ACC112 (cell line): ENCODE data around the gene PPFIBP1.
A peak's percentile ranks its signal among the peaks of the same experiment; 100 is the strongest.

Experiments used
- H2AFZ ChIP-seq: fragments of 200-600 bp; sonication (generic); one replicate; pipeline ENCODE4 v1.6.0; 2017; ENCODE audit warnings: antibody characterized with exemption, low read length; ENCODE audit not compliant: unreplicated experiment
- H3K27ac ChIP-seq: fragments of 200-600 bp; sonication (generic); 2 replicates; pipeline ENCODE4 v1.5.1; 2014; ENCODE audit warnings: low read depth, mild to moderate bottlenecking, antibody characterized with exemption, low read length, moderate library complexity
- H3K27me3 ChIP-seq: fragments of 200-600 bp; sonication (generic); 2 replicates; pipeline ENCODE4 v1.6.1; 2014; ENCODE audit warnings: mild to moderate bottlenecking, antibody characterized with exemption, low read length, moderate library complexity, mixed read lengths; ENCODE audit not compliant: insufficient read depth
- H3K36me3 ChIP-seq: fragments of 200-600 bp; sonication (generic); 2 replicates; pipeline ENCODE4 v1.6.1; 2016; ENCODE audit warnings: mild to moderate bottlenecking, antibody characterized with exemption, low read length, moderate library complexity, mixed read lengths; ENCODE audit not compliant: insufficient read depth
- H3K4me1 ChIP-seq: fragments of 200-600 bp; sonication (generic); one replicate; pipeline ENCODE4 v1.6.1; 2016; ENCODE audit warnings: low read length, mixed read lengths; ENCODE audit not compliant: insufficient read depth, unreplicated experiment, control insufficient read depth
- H3K4me3 ChIP-seq: fragments of 200-600 bp; sonication (generic); 2 replicates; pipeline ENCODE4 v1.5.1; 2014; ENCODE audit warnings: mild to moderate bottlenecking, low read depth, low read length
- H3K79me2 ChIP-seq: fragments of 200-600 bp; sonication (generic); one replicate; pipeline ENCODE4 v1.6.0; 2016; ENCODE audit warnings: low read length; ENCODE audit not compliant: control insufficient read depth, unreplicated experiment, insufficient read depth

PPFIBP1 gene

DNA sequence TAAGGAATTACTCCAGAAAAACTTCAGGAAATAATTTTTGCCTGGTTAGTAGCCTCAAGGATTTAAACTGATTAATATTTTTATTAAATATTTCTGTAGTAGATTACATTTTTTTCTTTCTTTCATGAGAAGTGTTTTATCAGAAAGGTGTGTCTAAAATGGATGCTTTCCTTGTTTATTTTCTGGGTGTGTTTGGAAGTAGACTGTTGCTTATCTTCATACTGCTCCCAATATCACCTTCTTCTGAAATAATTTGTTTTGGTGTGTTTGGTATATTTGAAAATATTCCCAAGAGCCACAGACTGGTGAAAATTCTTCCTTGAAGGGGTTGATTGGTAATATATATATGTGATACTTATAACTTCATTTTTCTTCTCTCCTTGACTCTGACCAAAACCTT is 162.1 kb downstream of the PPFIBP1 start:
- peaks cover 47% of the 10 kb centered on the region for H3K36me3 ChIP-seq

DNA sequence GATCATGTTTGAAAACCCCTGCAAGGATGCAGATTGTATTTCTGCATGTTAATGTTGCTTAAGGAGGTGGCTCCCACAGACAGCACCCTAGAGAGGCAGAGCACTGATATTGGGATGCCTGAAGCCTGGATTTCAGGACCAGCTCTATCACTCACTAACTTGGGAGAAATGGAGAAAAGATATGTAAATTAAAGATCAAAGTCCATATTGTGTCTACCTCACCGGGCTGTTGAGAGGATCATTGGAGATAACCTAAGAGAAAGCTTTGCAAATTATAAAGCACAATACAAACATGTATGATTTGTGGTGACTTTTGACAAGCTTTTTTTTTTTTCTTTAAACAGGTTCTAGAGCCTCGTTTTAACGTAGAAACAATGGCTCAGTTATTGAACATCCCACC is 164.7 kb downstream of the PPFIBP1 start:
- Histone ChIP-seq H3K27me3 (no peaks in the 10 kb centered on the region), H3K4me1 (no peaks in the 10 kb centered on the region), H3K4me3 (no peak overlapping the region), H3K79me2 (no peaks in the 10 kb centered on the region), H3K27ac (no peak overlapping the region), H3K36me3 (peaks cover 44% of the 10 kb centered on the region), H2AFZ (no peak overlapping the region)

More for the DNA sequence above, 162.1 kb downstream of the PPFIBP1 start:
- Histone ChIP-seq H3K4me1 (no peaks in the 10 kb centered on the region), H3K4me3 (no peak overlapping the region), H2AFZ (no peak overlapping the region), H3K27me3 (no peaks in the 10 kb centered on the region), H3K79me2 (no peaks in the 10 kb centered on the region), H3K27ac (no peak overlapping the region)

DNA sequence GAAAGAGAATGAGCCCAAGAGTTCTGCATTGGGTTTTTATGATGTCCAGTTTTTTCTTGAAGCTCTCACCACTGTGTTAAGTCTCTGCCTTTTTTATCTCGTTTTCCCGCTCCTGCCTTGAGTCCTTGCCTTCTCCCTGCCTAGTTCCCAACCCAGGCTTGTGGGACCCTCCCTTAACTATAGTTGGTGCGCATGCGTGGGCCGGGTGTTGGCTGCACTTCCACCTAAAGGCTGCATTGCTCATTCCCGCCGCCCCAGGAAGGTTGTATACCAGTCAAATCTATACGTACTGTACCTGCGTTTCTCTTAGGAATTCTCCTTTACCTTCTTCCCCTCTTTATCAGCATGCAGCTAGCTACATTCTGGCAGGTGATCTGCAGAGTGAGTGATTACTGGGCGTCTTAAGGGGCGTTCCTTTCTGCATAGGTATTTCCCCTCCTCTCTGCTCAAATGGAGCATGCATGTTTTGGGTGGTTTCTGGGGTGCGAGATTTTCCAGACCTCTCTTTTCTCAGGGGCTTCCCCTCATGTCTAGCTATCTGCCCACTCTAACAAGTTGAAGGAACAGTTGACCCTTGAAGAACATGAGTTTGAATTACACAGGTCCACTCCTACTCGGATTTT is 165.7 kb downstream of the PPFIBP1 start:
- no peak overlapping the region for H3K4me3 ChIP-seq
- H2AFZ ChIP-seq = no peak overlapping the region
- H3K36me3 ChIP-seq = peaks cover 45% of the 10 kb centered on the region
- no peaks in the 10 kb centered on the region for H3K27me3 ChIP-seq
- H3K4me1 ChIP-seq = no peaks in the 10 kb centered on the region
- H3K79me2 ChIP-seq = no peaks in the 10 kb centered on the region
- no peak overlapping the region for H3K27ac ChIP-seq

GRCh38 chr12:27693403-27693802 is 169.4 kb downstream of the PPFIBP1 start:
- Histone ChIP-seq H3K4me1 (no peaks in the 10 kb centered on the region), H3K36me3 (peaks cover 46% of the 10 kb centered on the region), H3K4me3 (no peak overlapping the region), H3K27ac (no peak overlapping the region), H3K79me2 (no peaks in the 10 kb centered on the region), H2AFZ (no peak overlapping the region), H3K27me3 (no peaks in the 10 kb centered on the region)

DNA sequence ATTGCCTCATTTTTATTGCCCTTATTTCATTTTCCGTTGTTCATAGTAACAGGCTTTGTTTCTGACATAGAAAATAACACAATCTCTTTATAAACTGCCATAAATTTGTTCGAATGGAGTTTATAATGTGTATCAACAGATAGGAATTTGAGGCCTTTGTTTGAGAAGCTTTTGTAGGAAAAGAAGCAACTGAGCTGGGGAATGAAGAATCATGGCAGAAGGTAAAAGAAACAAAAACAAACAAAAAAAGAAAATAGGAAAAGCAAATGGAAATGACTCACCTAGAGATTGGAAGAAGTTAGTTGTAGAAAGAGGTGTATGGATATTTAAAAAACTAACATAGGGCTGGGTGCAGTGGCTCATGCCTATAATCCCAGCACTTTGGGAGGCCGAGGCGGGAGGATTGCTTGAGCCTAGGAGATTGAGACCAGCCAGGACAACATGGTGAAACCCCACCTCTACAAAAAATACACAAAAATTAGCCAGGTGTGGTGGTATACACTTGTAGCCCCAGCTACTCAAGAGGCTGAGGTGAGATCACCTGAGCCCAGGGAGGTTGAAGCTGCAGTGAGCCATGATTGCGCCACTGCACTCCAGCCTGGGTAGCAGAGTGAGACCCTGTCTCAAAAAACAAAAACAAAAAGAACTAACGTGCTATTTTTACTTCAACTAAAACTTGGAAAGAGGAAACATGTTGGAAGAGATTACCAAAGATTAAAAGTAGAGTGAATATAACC is 171.7 kb downstream of the PPFIBP1 start:
- Histone ChIP-seq H3K4me3 (no peak overlapping the region), H3K79me2 (no peaks in the 10 kb centered on the region), H2AFZ (no peak overlapping the region), H3K27ac (no peak overlapping the region), H3K36me3 (peaks cover 27% of the 10 kb centered on the region), H3K27me3 (no peaks in the 10 kb centered on the region), H3K4me1 (no peaks in the 10 kb centered on the region)

GRCh38 chr12:27696293-27696652 is 172.3 kb downstream of the PPFIBP1 start, which contains the start of gene REP15:
REP15 (plus strand) TSS chr12:27696447; CDS start chr12:27696563, 116 bp downstream.
- peaks cover 24% of the 10 kb centered on the region for H3K36me3 ChIP-seq
- no peak within 1 kb of the TSS for H3K4me3 ChIP-seq
- H3K4me1 ChIP-seq = no peaks in the 10 kb centered on the region
- H3K27ac ChIP-seq = no peak within 1 kb of the TSS
- H3K27me3 ChIP-seq = no peaks in the 10 kb centered on the region
- H2AFZ ChIP-seq = no peak within 1 kb of the TSS
- H3K79me2 ChIP-seq = no peaks in the 10 kb centered on the region

GRCh38 chr12:27696864-27697564 is 173.0 kb downstream of the PPFIBP1 start:
- Histone ChIP-seq H3K4me3 (no peak overlapping the region), H2AFZ (no peak overlapping the region), H3K27ac (no peak overlapping the region), H3K4me1 (no peaks in the 10 kb centered on the region), H3K27me3 (no peaks in the 10 kb centered on the region), H3K36me3 (peaks cover 16% of the 10 kb centered on the region), H3K79me2 (no peaks in the 10 kb centered on the region)

GRCh38 chr12:27703720-27704452 is 179.9 kb downstream of the PPFIBP1 start:
- Histone ChIP-seq H3K4me1 (peaks cover 6% of the 10 kb centered on the region), H3K4me3 (no peak overlapping the region), H3K27me3 (no peaks in the 10 kb centered on the region), H3K36me3 (no peaks in the 10 kb centered on the region), H2AFZ (peak overlapping the region; percentile 83), H3K79me2 (no peaks in the 10 kb centered on the region), H3K27ac (no peak overlapping the region)

- Histone ChIP-seq H2AFZ (no peak overlapping the region), H3K79me2 (no peaks in the 10 kb centered on the region), H3K27me3 (no peaks in the 10 kb centered on the region), H3K36me3 (no peaks in the 10 kb centered on the region), H3K4me3 (no peak overlapping the region), H3K27ac (no peak overlapping the region), H3K4me1 (peaks cover 6% of the 10 kb centered on the region)
Measured at GRCh38 chr12:27705263-27705662, 181.3 kb downstream of the PPFIBP1 start.

- no peak overlapping the region for H2AFZ ChIP-seq
- H3K4me3 ChIP-seq = no peak overlapping the region
- no peaks in the 10 kb centered on the region for H3K27me3 ChIP-seq
- H3K27ac ChIP-seq = no peak overlapping the region
- H3K4me1 ChIP-seq = peaks cover 11% of the 10 kb centered on the region
- no peaks in the 10 kb centered on the region for H3K36me3 ChIP-seq
- peaks cover 15% of the 10 kb centered on the region for H3K79me2 ChIP-seq
Measured at GRCh38 chr12:27707216-27707615, 183.2 kb downstream of the PPFIBP1 start.
